ENCODE data around the gene RNF44.
"Not testable (repeated sequence)": the region's sequence is repeated elsewhere in the genome, so short reads cannot be mapped to it uniquely, and the experiment has no call there.

Gene RNF44

GRCh38 chr5:176515396-176515795 is 21.8 kb downstream of the RNF44 start:
- DNase-seq, result no peak

GRCh38 chr5:176514244-176514950 is 22.8 kb downstream of the RNF44 start:
- no peak for DNase-seq

GRCh38 chr5:176513788-176514187 is 23.4 kb downstream of the RNF44 start:
- DNase-seq, result no peak

- DNase-seq, result no peak
These were observed 28.6 kb downstream of the RNF44 start for GRCh38 chr5:176508603-176509002.

- no peak for DNase-seq
These were observed 29.3 kb downstream of the RNF44 start for GRCh38 chr5:176507911-176508310.

- DNase-seq, result no peak
These were observed 33.7 kb downstream of the RNF44 start for GRCh38 chr5:176503496-176503895.

- peak; percentile 82 for DNase-seq
These were observed 35.9 kb downstream of the RNF44 start for GRCh38 chr5:176501333-176501732.

- DNase-seq, result peak; percentile 16
These were observed 36.7 kb downstream of the RNF44 start for GRCh38 chr5:176500511-176500910.

- no peak for DNase-seq
These were observed 37.9 kb downstream of the RNF44 start for GRCh38 chr5:176499273-176499672.

- peak; percentile 16 for DNase-seq
These were observed 39.4 kb downstream of the RNF44 start for GRCh38 chr5:176497852-176498251.

- DNase-seq, result peak; percentile 35
These were observed 44.8 kb downstream of the RNF44 start for GRCh38 chr5:176492431-176492830.

GRCh38 chr5:176491901-176492300 is 45.3 kb downstream of the RNF44 start:
- no peak for DNase-seq

GRCh38 chr5:176491101-176491502 is 46.1 kb downstream of the RNF44 start:
- no peak for DNase-seq

GRCh38 chr5:176490301-176490700 is 46.9 kb downstream of the RNF44 start:
- no peak for DNase-seq

- no peak for DNase-seq
These were observed 48.1 kb downstream of the RNF44 start for GRCh38 chr5:176489077-176489476.

GRCh38 chr5:176487160-176487559 is 50.0 kb downstream of the RNF44 start:
- DNase-seq, result not testable (repeated sequence)

GRCh38 chr5:176486189-176486757 is 50.9 kb downstream of the RNF44 start:
- no peak for DNase-seq

GRCh38 chr5:176485176-176485575 is 52.0 kb downstream of the RNF44 start:
- DNase-seq, result no peak

- DNase-seq, result no peak
These were observed 55.5 kb downstream of the RNF44 start for GRCh38 chr5:176481711-176482110.

All from fibroblast of skin of right biceps (primary cell).